Measurements from ENCODE around the gene VTI1A. TPM values are rescaled to one million over a fixed set of nuclear protein-coding genes. Genes with fewer than 3 reads are reported as not detected.
"Not testable (repeated sequence)": the region's sequence is repeated elsewhere in the genome, so short reads cannot be mapped to it uniquely, and the experiment has no call there.

VTI1A gene
- total RNA-seq, 4 donors from 2014 or later: 27.0 to 61.3 (median 49.8) TPM

- Histone ChIP-seq H3K36me3 (no peaks in the 10 kb centered on the region), H3K4me1 (no peaks in the 10 kb centered on the region), H3K27ac (no peak overlapping the region), H3K27me3 (no peaks in the 10 kb centered on the region), H3K4me3 (no peak overlapping the region), H3K9me3 (peaks cover 0 to 11% (median 10%) of the 10 kb centered on the region in 3 donors)
- no peak for DNase-seq
- 87 to 89% methylated on average over 4 of the region's 4 CpGs for WGBS, 2 donors
- intact Hi-C loops (cut with DNase I): no loop called here
- TF ChIP-seq POLR2A (IDR thresholded peaks at IDR 0.05): no peak
- no peak for TF ChIP-seq CTCF (IDR thresholded peaks at IDR 0.05)
These were observed 412.8 kb downstream of the VTI1A start for GRCh38 chr10:112859793-112860192.

GRCh38 chr10:112863461-112863860 is 416.4 kb downstream of the VTI1A start:
- H3K4me3 ChIP-seq; H3K27me3 ChIP-seq; intact Hi-C loops (cut with DNase I); DNase-seq; H3K4me1 ChIP-seq; H3K27ac ChIP-seq; H3K36me3 ChIP-seq: not testable (repeated sequence)
- 82 to 100% methylated on average over 2 of the region's 2 CpGs for WGBS, 2 donors
- H3K9me3 ChIP-seq: peaks cover 0 to 11% (median 10%) of the 10 kb centered on the region in 3 donors

Small RNAs within 50 kb of the gene (small RNA-seq; reads per million reads assigned to genes)
- 0 reads per million in 4 donors for gene AC022018.1
- 0 reads per million in 4 donors for gene MIR4295

Other genes starting within 250 kb of the VTI1A start
- not detected for gene TECTB, start 163.8 kb upstream of the VTI1A start, total RNA-seq
- 10 to 100 TPM in 2 of 4 donors, 1 to 10 TPM in 2; 5.2 to 15.9 (median 8.2) TPM for gene ACSL5, start 73.1 kb upstream of the VTI1A start, total RNA-seq
- gene ZDHHC6, start 301 bp upstream of the VTI1A start, total RNA-seq: 10 to 100 TPM; 15.1 to 31.1 (median 24.7) TPM

Measured in esophagus squamous epithelium (tissue), 5 donors.